MG63 (cell line): ENCODE results near the gene ZNF20. TPM values are rescaled to one million over a fixed set of nuclear protein-coding genes. Genes with fewer than 3 reads are reported as not detected.
"Not testable (repeated sequence)": the region's sequence is repeated elsewhere in the genome, so short reads cannot be mapped to it uniquely, and the experiment has no call there.

ENCODE experiments used
- DNase-seq: peaks from one replicate; pipeline ENCODE4 v3.0.0-alpha.2; 2020
- H3K27me3 ChIP-seq: fragments of 250-450 bp; sonication (Bioruptor Pico); 2 replicates; pipeline ENCODE4 v1.5.1; 2020; ENCODE audit warnings: mild to moderate bottlenecking, moderate library complexity
- H3K36me3 ChIP-seq: fragments of 250-450 bp; sonication (Bioruptor Pico); 2 replicates; pipeline ENCODE4 v1.5.1; 2020; ENCODE audit warnings: mild to moderate bottlenecking, moderate library complexity
- H3K4me3 ChIP-seq: fragments of 250-450 bp; sonication (Bioruptor Pico); 2 replicates; pipeline ENCODE4 v1.5.1; 2020; ENCODE audit warnings: mild to moderate bottlenecking, moderate library complexity
- H3K9me3 ChIP-seq: fragments of 250-450 bp; sonication (Bioruptor Pico); 2 replicates; pipeline ENCODE4 v1.5.1; 2020; ENCODE audit warnings: mild to moderate bottlenecking, moderate library complexity
- total RNA-seq: library from RNA; depleted of rRNA; stranded (reverse); fragments of >200 nt; shearing (Covaris generic); gene quantifications from 2 replicates; pipeline ENCODE4 v1.2.3, GENCODE V29; 2014; ENCODE audit warnings: low replicate concordance; rRNA removed

Gene ZNF20
- total RNA-seq, 1 experiment from 2014 or later: 7.5 TPM

- no peak overlapping the region for H3K4me3 ChIP-seq
- H3K27me3 ChIP-seq: no peaks in the 10 kb centered on the region
- DNase-seq: no peak
- H3K9me3 ChIP-seq: peaks cover 24% of the 10 kb centered on the region
- H3K36me3 ChIP-seq: no peaks in the 10 kb centered on the region
Observed at GRCh38 chr19:12085074-12085818, 54.9 kb downstream of the ZNF20 start.

GRCh38 chr19:12083336-12083735 is 56.8 kb downstream of the ZNF20 start:
- not testable (repeated sequence) for H3K27me3 ChIP-seq, H3K4me3 ChIP-seq, H3K36me3 ChIP-seq, DNase-seq
- peaks cover 39% of the 10 kb centered on the region for H3K9me3 ChIP-seq

Other genes starting within 250 kb of the ZNF20 start
- 19.3 and 24.5 TPM in 2 replicates for gene ZNF700, start 215.2 kb downstream of the ZNF20 start, total RNA-seq
- 0.22 and 0.40 TPM in 2 replicates for gene ZNF763, start 175.3 kb downstream of the ZNF20 start, total RNA-seq
- gene ZNF433, start 104.7 kb downstream of the ZNF20 start, total RNA-seq: 15.7 and 16.1 TPM in 2 replicates
- gene ZNF878, start 87.4 kb downstream of the ZNF20 start, total RNA-seq: 0.13 and 1.1 TPM in 2 replicates
- gene ZNF844, start 75.6 kb downstream of the ZNF20 start, total RNA-seq: 1.7 and 8.0 TPM in 2 replicates
- 5.3 and 12.4 TPM in 2 replicates for gene ZNF625, start 16.4 kb upstream of the ZNF20 start, total RNA-seq
- gene ZNF136, start 22.7 kb upstream of the ZNF20 start, total RNA-seq: 5.1 and 15.1 TPM in 2 replicates
- 7.7 and 10.2 TPM in 2 replicates for gene ZNF44, start 154.5 kb upstream of the ZNF20 start, total RNA-seq
- 4.3 and 31.8 TPM in 2 replicates for gene ZNF563, start 193.3 kb upstream of the ZNF20 start, total RNA-seq
- gene ZNF442, start 225.3 kb upstream of the ZNF20 start, total RNA-seq: 4.5 and 4.8 TPM in 2 replicates